Smooth muscle cell (in vitro differentiated cells): ENCODE results near the gene NDFIP2. TPM values are rescaled to one million over a fixed set of nuclear protein-coding genes. Genes with fewer than 3 reads are reported as not detected.

Source experiments
- DNase-seq: peaks from one replicate; lab custom pipeline; 2025; ENCODE audit not compliant: unreplicated experiment; lab: John Stamatoyannopoulos, UW
- H2AFZ ChIP-seq: fragments of 200-600 bp; sonication (generic); 2 replicates; pipeline ENCODE4 v1.6.0; 2016; ENCODE audit warnings: antibody characterized with exemption, low read depth, mild to moderate bottlenecking
- H3F3A ChIP-seq: fragments of 200-600 bp; sonication (generic); 2 replicates; pipeline ENCODE4 v1.6.0; 2017; ENCODE audit warnings: antibody characterized with exemption, low read depth
- H3K27ac ChIP-seq: fragments of 200-600 bp; sonication (generic); 2 replicates; pipeline ENCODE4 v1.5.1; 2016; ENCODE audit warnings: low read depth, mild to moderate bottlenecking
- H3K27me3 ChIP-seq: fragments of 200-600 bp; sonication (generic); 2 replicates; pipeline ENCODE4 v1.6.1; 2016; ENCODE audit warnings: low read depth, mild to moderate bottlenecking
- H3K36me3 ChIP-seq: fragments of 200-600 bp; sonication (generic); 2 replicates; pipeline ENCODE4 v1.5.1; 2016; ENCODE audit warnings: low read depth
- H3K4me1 ChIP-seq: fragments of 200-600 bp; sonication (generic); 2 replicates; pipeline ENCODE4 v1.5.1; 2016; ENCODE audit warnings: low read depth
- H3K4me2 ChIP-seq: fragments of 200-600 bp; sonication (generic); 2 replicates; pipeline ENCODE4 v1.6.0; 2016; ENCODE audit warnings: mild to moderate bottlenecking
- H3K4me3 ChIP-seq: fragments of 200-600 bp; sonication (generic); 2 replicates; pipeline ENCODE4 v1.5.1; 2016; ENCODE audit warnings: mild to moderate bottlenecking
- H3K79me2 ChIP-seq: fragments of 200-600 bp; sonication (generic); 2 replicates; pipeline ENCODE4 v1.6.0; 2016; ENCODE audit warnings: low read depth, mild to moderate bottlenecking
- H3K9ac ChIP-seq: fragments of 200-600 bp; sonication (generic); 2 replicates; pipeline ENCODE4 v1.6.0; 2016; ENCODE audit warnings: low read depth
- H3K9me3 ChIP-seq: fragments of 200-600 bp; sonication (generic); replicated peaks from 2 replicates; pipeline ENCODE4 v1.5.1; 2016; ENCODE audit warnings: low read depth
- H4K20me1 ChIP-seq: fragments of 200-600 bp; sonication (generic); 2 replicates; pipeline ENCODE4 v1.6.0; 2016; ENCODE audit warnings: low read depth
- whole genome bisulfite sequencing: methylation state at CpG from one replicate; pipeline ENCODE4 v1.1.7; 2016; ENCODE audit warnings: low lambda C conversion rate; 5-methylcytosine and 5-hydroxymethylcytosine counted together
- polyA plus RNA-seq: library from polyadenylated mRNA; unstranded; fragments of >200 nt; fragmentation: Nextera tagmentation; extraction: Ambion mirVana; gene quantifications from 2 replicates; pipeline ENCODE4 v1.2.1, GENCODE V29; 2016
- total RNA-seq: library from RNA; depleted of rRNA; stranded (reverse); fragments of >200 nt; gene quantifications from 2 replicates; pipeline ENCODE4 v1.2.3, GENCODE V29; 2014
- TF ChIP-seq, protein P1 (sequence below): fragments of 200-600 bp; sonication (generic); IDR thresholded peaks from 2 replicates; pipeline ENCODE4 v1.5.1; 2017; ENCODE audit warnings: borderline replicate concordance, mild to moderate bottlenecking, antibody characterized with exemption; ENCODE audit not compliant: insufficient read depth, poor library complexity, severe bottlenecking

NDFIP2 gene
- total and polyA plus RNA-seq, 2 experiments from 2014 or later: 34.0 to 75.6 TPM

DNA sequence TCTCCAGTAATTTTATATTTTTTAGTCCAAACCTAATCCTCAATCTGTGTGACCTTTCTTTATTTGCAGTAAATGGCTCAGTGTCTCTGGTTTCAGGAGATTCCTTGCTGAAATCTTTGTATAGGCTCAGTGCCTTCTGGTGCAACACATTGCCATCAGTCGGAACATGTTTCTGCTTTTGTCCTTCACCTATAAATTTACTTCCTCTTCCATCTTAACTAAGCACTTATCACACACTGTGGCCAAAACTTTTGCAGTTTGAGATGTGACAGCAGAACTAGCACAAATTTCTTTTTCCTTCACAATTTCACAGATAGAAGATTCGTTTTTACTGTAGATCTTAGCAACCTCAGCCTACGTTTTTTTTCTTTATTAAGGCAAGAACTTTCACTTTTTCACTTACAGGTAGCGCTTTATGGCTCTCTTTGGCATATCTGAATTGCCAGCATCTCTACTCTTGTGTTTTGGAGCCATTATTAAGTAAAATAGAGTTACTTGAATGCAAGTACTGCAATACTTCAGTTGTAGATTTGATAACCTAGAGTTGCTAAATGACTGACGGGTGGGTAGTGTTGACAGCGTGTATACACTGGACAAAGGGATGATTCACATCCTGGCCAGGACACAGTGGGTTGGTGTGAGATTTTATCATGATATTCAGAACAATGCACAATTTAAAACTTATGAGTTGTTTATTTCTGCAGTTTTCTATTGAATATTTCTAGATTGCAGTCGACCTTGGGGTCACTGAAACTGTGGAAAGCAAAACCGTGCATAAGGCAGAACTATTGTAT lies 44.3 kb downstream of the NDFIP2 start:
- H3K36me3 ChIP-seq: peaks cover 13% of the 10 kb centered on the region
- peaks cover 14% of the 10 kb centered on the region for H3K79me2 ChIP-seq
- peaks cover 3% of the 10 kb centered on the region for H3F3A ChIP-seq
- TF ChIP-seq, protein P1, sequence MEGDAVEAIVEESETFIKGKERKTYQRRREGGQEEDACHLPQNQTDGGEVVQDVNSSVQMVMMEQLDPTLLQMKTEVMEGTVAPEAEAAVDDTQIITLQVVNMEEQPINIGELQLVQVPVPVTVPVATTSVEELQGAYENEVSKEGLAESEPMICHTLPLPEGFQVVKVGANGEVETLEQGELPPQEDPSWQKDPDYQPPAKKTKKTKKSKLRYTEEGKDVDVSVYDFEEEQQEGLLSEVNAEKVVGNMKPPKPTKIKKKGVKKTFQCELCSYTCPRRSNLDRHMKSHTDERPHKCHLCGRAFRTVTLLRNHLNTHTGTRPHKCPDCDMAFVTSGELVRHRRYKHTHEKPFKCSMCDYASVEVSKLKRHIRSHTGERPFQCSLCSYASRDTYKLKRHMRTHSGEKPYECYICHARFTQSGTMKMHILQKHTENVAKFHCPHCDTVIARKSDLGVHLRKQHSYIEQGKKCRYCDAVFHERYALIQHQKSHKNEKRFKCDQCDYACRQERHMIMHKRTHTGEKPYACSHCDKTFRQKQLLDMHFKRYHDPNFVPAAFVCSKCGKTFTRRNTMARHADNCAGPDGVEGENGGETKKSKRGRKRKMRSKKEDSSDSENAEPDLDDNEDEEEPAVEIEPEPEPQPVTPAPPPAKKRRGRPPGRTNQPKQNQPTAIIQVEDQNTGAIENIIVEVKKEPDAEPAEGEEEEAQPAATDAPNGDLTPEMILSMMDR: no peak
- H3K9ac ChIP-seq: no peak overlapping the region
- no peak for DNase-seq
- WGBS: 86% methylated on average over 8 of the region's 8 CpGs
- H4K20me1 ChIP-seq: peaks cover 82% of the 10 kb centered on the region
- peak overlapping the region; percentile 5 for H3K27ac ChIP-seq
- no peaks in the 10 kb centered on the region for H3K9me3 ChIP-seq
- no peak overlapping the region for H2AFZ ChIP-seq
- H3K4me3 ChIP-seq: no peak overlapping the region
- H3K4me1 ChIP-seq: peaks cover 19% of the 10 kb centered on the region
- H3K4me2 ChIP-seq: no peak overlapping the region
- H3K27me3 ChIP-seq: no peaks in the 10 kb centered on the region

DNA sequence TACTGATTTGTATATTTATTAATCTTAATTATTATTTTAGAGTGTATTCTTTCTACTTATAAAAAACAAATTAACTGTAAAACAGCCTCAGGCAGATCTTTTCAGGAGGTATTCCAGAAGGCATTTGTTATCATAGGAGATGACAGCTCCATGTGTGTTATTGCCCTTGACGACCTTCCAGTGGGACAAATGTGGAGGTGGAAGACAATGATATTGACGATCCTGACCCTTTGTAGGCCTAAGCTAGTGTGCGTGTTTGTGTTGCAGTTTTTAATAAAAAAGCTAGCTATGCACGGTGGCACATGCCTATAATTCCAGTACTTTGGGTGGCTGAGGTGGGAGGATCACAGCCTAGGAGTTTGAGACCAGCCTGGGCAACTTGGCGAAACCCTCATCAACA lies 46.7 kb downstream of the NDFIP2 start:
- Histone ChIP-seq H3F3A (peaks cover 3% of the 10 kb centered on the region), H3K9me3 (no peaks in the 10 kb centered on the region), H3K79me2 (peaks cover 21% of the 10 kb centered on the region), H3K9ac (no peak overlapping the region), H3K36me3 (peaks cover 6% of the 10 kb centered on the region), H4K20me1 (peaks cover 92% of the 10 kb centered on the region), H3K4me2 (no peak overlapping the region), H3K27ac (peak overlapping the region; percentile 62), H3K4me3 (no peak overlapping the region), H3K27me3 (no peaks in the 10 kb centered on the region), H2AFZ (no peak overlapping the region), H3K4me1 (peaks cover 19% of the 10 kb centered on the region)
- TF ChIP-seq, protein P1: no peak
- DNase-seq: no peak
- WGBS: 91% methylated on average over 5 of the region's 5 CpGs

DNA sequence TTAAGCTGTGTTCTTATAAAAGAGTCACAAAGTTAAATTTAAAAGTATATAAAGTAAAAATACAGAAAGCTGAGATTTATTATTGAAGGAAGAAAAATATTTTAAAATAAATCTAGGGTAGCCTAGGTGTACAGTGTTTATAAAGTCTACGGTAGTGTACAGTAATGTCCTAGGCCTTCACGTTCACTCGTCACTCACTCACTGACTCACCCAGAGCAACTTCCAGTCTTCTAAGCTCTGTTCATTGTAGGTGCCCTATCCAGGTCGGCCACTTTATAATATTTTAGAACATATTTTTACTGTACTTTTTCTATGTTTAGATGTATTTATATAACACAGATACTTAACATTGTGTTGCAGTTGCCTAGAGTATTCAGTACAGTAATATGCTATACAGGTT lies 47.4 kb downstream of the NDFIP2 start:
- peak overlapping the region; percentile 7 for H3K4me2 ChIP-seq
- peaks cover 25% of the 10 kb centered on the region for H3K79me2 ChIP-seq
- no peaks in the 10 kb centered on the region for H3K27me3 ChIP-seq
- no peak for DNase-seq
- no peak overlapping the region for H2AFZ ChIP-seq
- peak overlapping the region; percentile 62 for H3K27ac ChIP-seq
- H3K9ac ChIP-seq: no peak overlapping the region
- TF ChIP-seq, protein P1: no peak
- 58% methylated on average over 4 of the region's 4 CpGs for WGBS
- peaks cover 3% of the 10 kb centered on the region for H3F3A ChIP-seq
- H3K36me3 ChIP-seq: peaks cover 6% of the 10 kb centered on the region
- peaks cover 19% of the 10 kb centered on the region for H3K4me1 ChIP-seq
- no peaks in the 10 kb centered on the region for H3K9me3 ChIP-seq
- H4K20me1 ChIP-seq: peaks cover 96% of the 10 kb centered on the region
- H3K4me3 ChIP-seq: no peak overlapping the region

DNA sequence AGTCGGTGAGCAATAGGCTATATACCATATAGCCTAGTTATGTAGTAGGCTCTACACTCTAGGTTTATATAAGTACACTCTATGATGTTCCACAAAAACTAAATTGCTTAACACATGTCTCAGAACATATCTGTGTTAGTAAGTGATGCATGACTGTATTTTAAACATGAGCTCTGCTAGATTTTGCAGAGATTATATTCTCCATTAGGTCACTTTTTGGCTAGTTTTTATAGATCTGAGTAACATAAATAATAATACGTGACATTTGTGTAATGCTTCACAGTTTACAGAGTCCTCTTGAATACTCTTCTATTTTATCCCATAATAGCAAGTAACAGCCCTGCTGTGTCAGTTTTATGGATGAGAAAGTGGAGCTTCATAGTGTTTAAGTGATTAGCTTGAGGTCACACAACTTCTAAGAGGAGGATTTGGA lies 47.8 kb downstream of the NDFIP2 start:
- peaks cover 3% of the 10 kb centered on the region for H3F3A ChIP-seq
- H4K20me1 ChIP-seq: peaks cover 97% of the 10 kb centered on the region
- H3K9me3 ChIP-seq: no peaks in the 10 kb centered on the region
- H3K4me1 ChIP-seq: peaks cover 19% of the 10 kb centered on the region
- no peak for DNase-seq
- no peak overlapping the region for H3K9ac ChIP-seq
- no peak overlapping the region for H3K4me3 ChIP-seq
- H3K36me3 ChIP-seq: peaks cover 6% of the 10 kb centered on the region
- H3K27me3 ChIP-seq: no peaks in the 10 kb centered on the region
- no peak overlapping the region for H2AFZ ChIP-seq
- WGBS: 51% methylated on average over 2 of the region's 2 CpGs
- TF ChIP-seq, protein P1: no peak
- peak overlapping the region; percentile 62 for H3K27ac ChIP-seq
- H3K4me2 ChIP-seq: peak overlapping the region; percentile 7
- H3K79me2 ChIP-seq: peaks cover 24% of the 10 kb centered on the region
